Measurements from ENCODE around the gene NFATC3.
"Not testable (repeated sequence)": the region's sequence is repeated elsewhere in the genome, so short reads cannot be mapped to it uniquely, and the experiment has no call there.

Gene NFATC3

GRCh38 chr16:68090533-68090932, 5.4 kb downstream of the NFATC3 start:
- H3K27me3 ChIP-seq (ENCODE audit: insufficient read depth, low read length), result no peaks in the 10 kb centered on the region
- H3K4me1 ChIP-seq (ENCODE audit: control insufficient read depth, insufficient read depth, low read length, unreplicated experiment), result peaks cover 57% of the 10 kb centered on the region
- peaks cover 96% of the 10 kb centered on the region for H3K79me2 ChIP-seq (ENCODE audit: control insufficient read depth, insufficient read depth, low read length, unreplicated experiment)
- H2AFZ ChIP-seq (ENCODE audit: low read length, unreplicated experiment), result no peak overlapping the region
- H3K4me3 ChIP-seq (ENCODE audit: low read depth, low read length), result peak overlapping the region; percentile 35; the same call in 1 of the 2 replicates
- peak overlapping the region; percentile 34; the same call in 1 of the 2 replicates for H3K27ac ChIP-seq (ENCODE audit: low read depth, low read length)
- H3K36me3 ChIP-seq (ENCODE audit: insufficient read depth, low read length), result no peaks in the 10 kb centered on the region

DNA sequence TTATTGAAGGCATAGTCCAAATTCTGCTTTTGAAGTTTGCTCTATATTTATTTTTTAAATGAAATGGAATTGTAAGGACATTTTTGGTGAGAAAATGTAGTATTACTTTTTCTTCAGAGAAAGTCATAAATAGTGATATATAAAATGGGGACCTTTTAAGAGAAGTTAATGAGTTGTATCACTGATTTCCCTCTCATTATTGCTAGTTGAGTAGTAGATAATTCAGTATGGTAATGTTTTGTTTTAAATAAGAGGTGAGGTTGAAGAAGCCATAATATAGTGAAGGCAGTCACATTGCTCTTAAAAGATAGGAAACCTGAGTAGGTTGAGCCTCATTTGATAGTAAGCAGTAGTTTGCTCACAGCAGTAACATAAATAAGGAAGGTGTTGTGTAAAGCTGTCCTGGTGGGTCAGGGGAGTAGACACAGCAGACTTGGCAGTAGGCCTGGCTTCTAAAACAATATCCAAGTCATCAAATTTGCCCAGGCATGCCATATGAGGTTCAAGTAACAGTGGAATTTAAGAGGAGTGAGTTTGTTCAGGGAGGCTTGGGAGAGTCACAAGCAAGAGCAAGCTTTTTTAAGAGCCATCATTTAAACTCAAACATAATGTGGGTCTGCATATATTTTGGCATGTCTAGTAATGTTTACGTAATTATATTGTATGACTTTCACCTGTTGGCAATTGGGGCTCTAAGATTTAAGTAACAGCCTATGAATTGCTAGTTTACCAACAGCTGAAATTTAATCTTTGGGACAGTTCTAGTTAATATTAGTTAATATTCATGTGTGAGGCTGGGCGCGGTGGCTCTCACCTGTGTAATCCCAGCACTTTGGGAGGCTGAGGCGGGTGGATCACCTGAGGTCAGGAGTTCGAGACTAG, 6.5 kb downstream of the NFATC3 start:
- peaks cover 94% of the 10 kb centered on the region for H3K79me2 ChIP-seq (ENCODE audit: control insufficient read depth, insufficient read depth, low read length, unreplicated experiment)
- peak overlapping the region; percentile 34 for H3K27ac ChIP-seq (ENCODE audit: low read depth, low read length)
- H3K4me3 ChIP-seq (ENCODE audit: low read depth, low read length), result peak overlapping the region; percentile 14; the same call in 1 of the 2 replicates
- no peak overlapping the region for H2AFZ ChIP-seq (ENCODE audit: low read length, unreplicated experiment)
- H3K36me3 ChIP-seq (ENCODE audit: insufficient read depth, low read length), result no peaks in the 10 kb centered on the region
- peaks cover 57% of the 10 kb centered on the region for H3K4me1 ChIP-seq (ENCODE audit: control insufficient read depth, insufficient read depth, low read length, unreplicated experiment)
- H3K27me3 ChIP-seq (ENCODE audit: insufficient read depth, low read length), result no peaks in the 10 kb centered on the region

DNA sequence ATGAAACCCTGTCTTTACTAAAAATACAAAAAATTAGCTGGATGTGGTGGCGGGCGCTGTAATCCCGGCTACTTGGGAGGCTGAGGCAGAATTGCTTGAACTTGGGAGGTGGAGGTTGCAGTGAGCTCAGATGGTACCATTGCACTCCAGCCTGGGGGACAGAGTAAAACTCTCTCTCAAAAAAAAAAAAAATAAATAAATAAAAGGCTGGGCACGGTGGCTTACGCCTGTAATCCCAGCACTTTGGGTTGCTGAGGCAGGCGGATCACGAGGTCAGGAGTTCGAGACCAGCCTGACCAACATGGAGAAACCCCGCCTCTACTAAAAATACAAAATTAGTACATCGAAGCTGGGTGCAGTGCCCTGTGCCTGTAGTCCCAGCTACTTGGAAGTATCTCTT, 7.1 kb downstream of the NFATC3 start:
- not testable (repeated sequence) for H2AFZ ChIP-seq (ENCODE audit: low read length, unreplicated experiment); H3K36me3 ChIP-seq (ENCODE audit: insufficient read depth, low read length); H3K27ac ChIP-seq (ENCODE audit: low read depth, low read length); H3K27me3 ChIP-seq (ENCODE audit: insufficient read depth, low read length); H3K4me3 ChIP-seq (ENCODE audit: low read depth, low read length)
- H3K4me1 ChIP-seq (ENCODE audit: control insufficient read depth, insufficient read depth, low read length, unreplicated experiment), result peaks cover 57% of the 10 kb centered on the region
- peaks cover 94% of the 10 kb centered on the region for H3K79me2 ChIP-seq (ENCODE audit: control insufficient read depth, insufficient read depth, low read length, unreplicated experiment)

GRCh38 chr16:68093816-68094613, 8.8 kb downstream of the NFATC3 start:
- Histone ChIP-seq H3K36me3 (ENCODE audit: insufficient read depth, low read length) (no peaks in the 10 kb centered on the region), H3K27ac (ENCODE audit: low read depth, low read length) (peak overlapping the region; percentile 29; the same call in 1 of the 2 replicates), H3K4me3 (ENCODE audit: low read depth, low read length) (no peak overlapping the region), H3K4me1 (ENCODE audit: control insufficient read depth, insufficient read depth, low read length, unreplicated experiment) (peaks cover 51% of the 10 kb centered on the region), H3K27me3 (ENCODE audit: insufficient read depth, low read length) (no peaks in the 10 kb centered on the region), H2AFZ (ENCODE audit: low read length, unreplicated experiment) (no peak overlapping the region), H3K79me2 (ENCODE audit: control insufficient read depth, insufficient read depth, low read length, unreplicated experiment) (peaks cover 94% of the 10 kb centered on the region)

GRCh38 chr16:68094614-68094934, 9.4 kb downstream of the NFATC3 start:
- no peak overlapping the region for H2AFZ ChIP-seq (ENCODE audit: low read length, unreplicated experiment)
- no peak overlapping the region for H3K4me3 ChIP-seq (ENCODE audit: low read depth, low read length)
- H3K27me3 ChIP-seq (ENCODE audit: insufficient read depth, low read length), result no peaks in the 10 kb centered on the region
- peaks cover 48% of the 10 kb centered on the region for H3K4me1 ChIP-seq (ENCODE audit: control insufficient read depth, insufficient read depth, low read length, unreplicated experiment)
- peaks cover 91% of the 10 kb centered on the region for H3K79me2 ChIP-seq (ENCODE audit: control insufficient read depth, insufficient read depth, low read length, unreplicated experiment)
- no peak overlapping the region for H3K27ac ChIP-seq (ENCODE audit: low read depth, low read length)
- H3K36me3 ChIP-seq (ENCODE audit: insufficient read depth, low read length), result no peaks in the 10 kb centered on the region

DNA sequence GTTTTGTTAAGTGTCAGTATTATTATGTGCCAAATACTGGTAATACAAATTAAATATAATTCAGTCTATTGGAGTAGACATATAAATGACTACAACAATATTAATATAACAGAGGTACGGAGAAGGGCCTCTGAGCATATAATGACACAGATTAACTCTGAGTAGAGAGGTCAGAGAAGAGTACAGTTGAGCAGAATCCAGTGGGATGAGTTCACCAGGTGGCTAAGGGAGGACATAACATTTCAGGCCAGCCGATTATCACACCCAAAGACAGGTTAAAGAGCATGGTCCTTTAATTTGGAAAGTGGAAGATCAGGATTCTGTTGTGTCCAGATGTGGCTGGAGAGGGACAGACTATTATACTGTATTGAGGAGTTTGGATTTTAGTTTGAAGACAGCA, 11.3 kb downstream of the NFATC3 start:
- Histone ChIP-seq H2AFZ (ENCODE audit: low read length, unreplicated experiment) (no peak overlapping the region), H3K36me3 (ENCODE audit: insufficient read depth, low read length) (no peaks in the 10 kb centered on the region), H3K4me1 (ENCODE audit: control insufficient read depth, insufficient read depth, low read length, unreplicated experiment) (peaks cover 30% of the 10 kb centered on the region), H3K27ac (ENCODE audit: low read depth, low read length) (no peak overlapping the region), H3K27me3 (ENCODE audit: insufficient read depth, low read length) (no peaks in the 10 kb centered on the region), H3K79me2 (ENCODE audit: control insufficient read depth, insufficient read depth, low read length, unreplicated experiment) (peaks cover 91% of the 10 kb centered on the region), H3K4me3 (ENCODE audit: low read depth, low read length) (no peak overlapping the region)

GRCh38 chr16:68097088-68097487, 11.9 kb downstream of the NFATC3 start:
- Histone ChIP-seq H3K4me1 (ENCODE audit: control insufficient read depth, insufficient read depth, low read length, unreplicated experiment) (peaks cover 24% of the 10 kb centered on the region), H3K36me3 (ENCODE audit: insufficient read depth, low read length) (no peaks in the 10 kb centered on the region), H2AFZ (ENCODE audit: low read length, unreplicated experiment) (no peak overlapping the region), H3K27me3 (ENCODE audit: insufficient read depth, low read length) (no peaks in the 10 kb centered on the region), H3K4me3 (ENCODE audit: low read depth, low read length) (no peak overlapping the region), H3K79me2 (ENCODE audit: control insufficient read depth, insufficient read depth, low read length, unreplicated experiment) (peaks cover 90% of the 10 kb centered on the region), H3K27ac (ENCODE audit: low read depth, low read length) (no peak overlapping the region)

- Histone ChIP-seq H3K27me3 (ENCODE audit: insufficient read depth, low read length) (no peaks in the 10 kb centered on the region), H3K79me2 (ENCODE audit: control insufficient read depth, insufficient read depth, low read length, unreplicated experiment) (peaks cover 89% of the 10 kb centered on the region), H3K4me3 (ENCODE audit: low read depth, low read length) (no peak overlapping the region), H3K4me1 (ENCODE audit: control insufficient read depth, insufficient read depth, low read length, unreplicated experiment) (peaks cover 20% of the 10 kb centered on the region), H2AFZ (ENCODE audit: low read length, unreplicated experiment) (no peak overlapping the region), H3K36me3 (ENCODE audit: insufficient read depth, low read length) (no peaks in the 10 kb centered on the region), H3K27ac (ENCODE audit: low read depth, low read length) (no peak overlapping the region)
These were observed 12.7 kb downstream of the NFATC3 start for GRCh38 chr16:68097895-68098294.

DNA sequence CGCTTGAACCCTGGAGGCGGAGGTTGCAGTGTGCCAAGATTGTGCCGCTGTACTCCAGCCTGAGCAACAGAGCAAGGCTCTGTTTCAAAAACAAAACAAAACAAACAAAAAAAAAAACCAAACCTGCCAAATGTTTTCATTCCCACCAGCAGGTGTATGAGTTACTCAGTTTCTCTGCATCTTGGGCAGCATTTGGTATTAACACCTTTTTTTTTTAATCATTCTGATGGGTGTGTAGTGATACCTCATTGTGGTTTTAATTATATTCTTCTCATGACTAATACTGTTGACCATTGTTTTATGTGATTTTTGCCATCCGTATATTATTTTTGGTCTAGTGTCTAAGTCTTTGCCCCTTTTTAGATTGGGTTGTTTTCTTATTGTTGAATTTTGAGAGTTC, 15.3 kb downstream of the NFATC3 start:
- Histone ChIP-seq H3K27me3 (ENCODE audit: insufficient read depth, low read length) (no peaks in the 10 kb centered on the region), H3K4me1 (ENCODE audit: control insufficient read depth, insufficient read depth, low read length, unreplicated experiment) (no peaks in the 10 kb centered on the region), H3K79me2 (ENCODE audit: control insufficient read depth, insufficient read depth, low read length, unreplicated experiment) (peaks cover 87% of the 10 kb centered on the region), H3K4me3 (ENCODE audit: low read depth, low read length) (no peak overlapping the region), H3K27ac (ENCODE audit: low read depth, low read length) (no peak overlapping the region), H2AFZ (ENCODE audit: low read length, unreplicated experiment) (no peak overlapping the region), H3K36me3 (ENCODE audit: insufficient read depth, low read length) (no peaks in the 10 kb centered on the region)

GRCh38 chr16:68105611-68106010, 20.4 kb downstream of the NFATC3 start:
- H3K27me3 ChIP-seq (ENCODE audit: insufficient read depth, low read length), result no peaks in the 10 kb centered on the region
- no peaks in the 10 kb centered on the region for H3K4me1 ChIP-seq (ENCODE audit: control insufficient read depth, insufficient read depth, low read length, unreplicated experiment)
- peaks cover 80% of the 10 kb centered on the region for H3K79me2 ChIP-seq (ENCODE audit: control insufficient read depth, insufficient read depth, low read length, unreplicated experiment)
- H2AFZ ChIP-seq (ENCODE audit: low read length, unreplicated experiment), result no peak overlapping the region
- H3K36me3 ChIP-seq (ENCODE audit: insufficient read depth, low read length), result no peaks in the 10 kb centered on the region
- no peak overlapping the region for H3K27ac ChIP-seq (ENCODE audit: low read depth, low read length)
- no peak overlapping the region for H3K4me3 ChIP-seq (ENCODE audit: low read depth, low read length)
